ENCODE results near the gene SLX4IP.

SLX4IP gene

GRCh38 chr20:10654630-10655029, 219.5 kb downstream of the SLX4IP start:
- no peak for DNase-seq

- no peak for DNase-seq
Measured at GRCh38 chr20:10655720-10656669, 220.9 kb downstream of the SLX4IP start.

- DNase-seq, result no peak
Measured at GRCh38 chr20:10657453-10657852, 222.3 kb downstream of the SLX4IP start.

GRCh38 chr20:10658051-10658823, 223.1 kb downstream of the SLX4IP start:
- DNase-seq, result no peak

- no peak for DNase-seq
Measured at GRCh38 chr20:10658876-10659632, 223.9 kb downstream of the SLX4IP start.

GRCh38 chr20:10659651-10660601, 224.8 kb downstream of the SLX4IP start:
- no peak for DNase-seq

GRCh38 chr20:10660661-10661060, 225.6 kb downstream of the SLX4IP start:
- DNase-seq, result no peak

- no peak for DNase-seq
Measured at GRCh38 chr20:10661261-10661660, 226.2 kb downstream of the SLX4IP start.

- DNase-seq, result no peak
Measured at GRCh38 chr20:10662151-10662550, 227.0 kb downstream of the SLX4IP start.

- no peak for DNase-seq
Measured at GRCh38 chr20:10662661-10663458, 227.8 kb downstream of the SLX4IP start.

GRCh38 chr20:10663756-10664155, 228.7 kb downstream of the SLX4IP start:
- no peak for DNase-seq

GRCh38 chr20:10665027-10665561, 230.0 kb downstream of the SLX4IP start:
- no peak for DNase-seq

GRCh38 chr20:10665791-10666190, 230.7 kb downstream of the SLX4IP start:
- no peak for DNase-seq

- no peak for DNase-seq
Measured at GRCh38 chr20:10666221-10667076, 231.3 kb downstream of the SLX4IP start.

GRCh38 chr20:10667077-10667401, 231.9 kb downstream of the SLX4IP start:
- DNase-seq, result no peak

- DNase-seq, result peak; percentile 91
Measured at GRCh38 chr20:10667560-10668167, 232.6 kb downstream of the SLX4IP start.

GRCh38 chr20:10668677-10669368, 233.7 kb downstream of the SLX4IP start:
- no peak for DNase-seq

GRCh38 chr20:10669843-10670446, 234.8 kb downstream of the SLX4IP start:
- DNase-seq, result no peak
